GM23338 (cell line): Measurements from ENCODE around the gene MRM2.

ENCODE experiments used
- EZH2 ChIP-seq: fragments of 200-600 bp; sonication (generic); IDR thresholded peaks from one replicate; pipeline ENCODE4 v1.8.0; 2017; ENCODE audit warnings: antibody characterized with exemption, mild to moderate bottlenecking, low read depth; ENCODE audit not compliant: unreplicated experiment
- POLR2AphosphoS5 ChIP-seq: IDR thresholded peaks from 2 replicates; pipeline ENCODE4 v1.6.1; 2016; ENCODE audit warnings: antibody characterized with exemption, low read depth
- TF ChIP-seq, protein P1 (sequence below), 2 experiments: fragments of 200-600 bp in 1 of 2; sonication (generic) in 1 of 2; conservative IDR thresholded peaks; 2 replicates each; pipeline versions ENCODE4 v1.5.1 to v1.6.1; 2016 to 2017; ENCODE audit warnings: antibody characterized with exemption in 2 of 2, low read depth in 2 of 2, mild to moderate bottlenecking in 2 of 2, moderate library complexity in 1 of 2
- TF ChIP-seq, protein P2 (sequence below): IDR thresholded peaks from one replicate; pipeline ENCODE4 v1.6.1; 2018; ENCODE audit warnings: antibody characterized with exemption; ENCODE audit not compliant: unreplicated experiment
- TF ChIP-seq, protein P3 (sequence below): fragments of 250-450 bp; sonication (Bioruptor Pico); IDR thresholded peaks from 2 replicates; pipeline ENCODE4 v1.5.0; 2020; ENCODE audit warnings: mild to moderate bottlenecking, moderate library complexity

DNA sequence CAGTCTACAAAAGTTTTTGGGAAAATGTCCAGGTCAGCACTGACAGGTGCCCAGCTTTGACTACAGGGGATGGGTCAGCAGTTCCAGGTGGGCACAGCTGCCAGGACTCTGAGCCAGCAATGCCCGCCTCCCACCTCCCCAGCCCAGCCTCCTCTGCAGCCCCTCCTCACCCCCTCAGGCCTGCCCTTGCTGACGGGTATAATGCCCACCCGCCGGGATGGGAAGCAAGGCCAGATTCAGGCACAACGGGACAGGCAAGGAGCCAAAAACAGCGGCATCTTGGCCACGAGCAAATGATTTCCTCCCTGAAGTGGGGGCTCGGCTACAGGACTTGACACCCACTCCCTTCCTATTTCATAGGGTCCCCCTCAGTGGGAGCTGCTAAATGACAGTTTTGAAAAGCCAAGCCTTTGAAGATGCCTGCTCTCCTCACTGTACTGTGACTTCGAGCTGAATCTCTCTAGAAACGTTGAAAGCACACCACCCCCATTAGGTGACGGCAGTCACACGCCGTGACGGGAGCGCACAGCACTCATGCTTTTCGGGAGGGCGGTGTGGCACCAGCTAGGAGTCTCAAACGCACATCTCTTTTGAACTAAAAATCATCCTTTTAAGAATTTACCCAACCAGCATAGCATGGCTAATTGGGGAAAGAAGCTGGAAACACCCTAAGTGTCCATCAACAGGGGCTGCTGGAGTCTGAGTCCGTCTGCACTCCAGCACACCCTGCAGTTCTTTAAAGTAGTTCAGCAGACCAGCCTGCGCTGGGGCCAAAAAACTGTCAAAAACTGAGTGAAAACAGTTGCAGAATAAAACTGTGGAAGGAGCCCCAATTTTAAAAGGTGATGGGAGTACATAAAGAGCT is 38.9 kb downstream of the MRM2 start:
- TF ChIP-seq, protein P1, sequence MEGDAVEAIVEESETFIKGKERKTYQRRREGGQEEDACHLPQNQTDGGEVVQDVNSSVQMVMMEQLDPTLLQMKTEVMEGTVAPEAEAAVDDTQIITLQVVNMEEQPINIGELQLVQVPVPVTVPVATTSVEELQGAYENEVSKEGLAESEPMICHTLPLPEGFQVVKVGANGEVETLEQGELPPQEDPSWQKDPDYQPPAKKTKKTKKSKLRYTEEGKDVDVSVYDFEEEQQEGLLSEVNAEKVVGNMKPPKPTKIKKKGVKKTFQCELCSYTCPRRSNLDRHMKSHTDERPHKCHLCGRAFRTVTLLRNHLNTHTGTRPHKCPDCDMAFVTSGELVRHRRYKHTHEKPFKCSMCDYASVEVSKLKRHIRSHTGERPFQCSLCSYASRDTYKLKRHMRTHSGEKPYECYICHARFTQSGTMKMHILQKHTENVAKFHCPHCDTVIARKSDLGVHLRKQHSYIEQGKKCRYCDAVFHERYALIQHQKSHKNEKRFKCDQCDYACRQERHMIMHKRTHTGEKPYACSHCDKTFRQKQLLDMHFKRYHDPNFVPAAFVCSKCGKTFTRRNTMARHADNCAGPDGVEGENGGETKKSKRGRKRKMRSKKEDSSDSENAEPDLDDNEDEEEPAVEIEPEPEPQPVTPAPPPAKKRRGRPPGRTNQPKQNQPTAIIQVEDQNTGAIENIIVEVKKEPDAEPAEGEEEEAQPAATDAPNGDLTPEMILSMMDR (conservative IDR thresholded peaks at IDR 0.05; ENCODE audit: low read depth in 2 of 2) = no peak
- TF ChIP-seq, protein P2, sequence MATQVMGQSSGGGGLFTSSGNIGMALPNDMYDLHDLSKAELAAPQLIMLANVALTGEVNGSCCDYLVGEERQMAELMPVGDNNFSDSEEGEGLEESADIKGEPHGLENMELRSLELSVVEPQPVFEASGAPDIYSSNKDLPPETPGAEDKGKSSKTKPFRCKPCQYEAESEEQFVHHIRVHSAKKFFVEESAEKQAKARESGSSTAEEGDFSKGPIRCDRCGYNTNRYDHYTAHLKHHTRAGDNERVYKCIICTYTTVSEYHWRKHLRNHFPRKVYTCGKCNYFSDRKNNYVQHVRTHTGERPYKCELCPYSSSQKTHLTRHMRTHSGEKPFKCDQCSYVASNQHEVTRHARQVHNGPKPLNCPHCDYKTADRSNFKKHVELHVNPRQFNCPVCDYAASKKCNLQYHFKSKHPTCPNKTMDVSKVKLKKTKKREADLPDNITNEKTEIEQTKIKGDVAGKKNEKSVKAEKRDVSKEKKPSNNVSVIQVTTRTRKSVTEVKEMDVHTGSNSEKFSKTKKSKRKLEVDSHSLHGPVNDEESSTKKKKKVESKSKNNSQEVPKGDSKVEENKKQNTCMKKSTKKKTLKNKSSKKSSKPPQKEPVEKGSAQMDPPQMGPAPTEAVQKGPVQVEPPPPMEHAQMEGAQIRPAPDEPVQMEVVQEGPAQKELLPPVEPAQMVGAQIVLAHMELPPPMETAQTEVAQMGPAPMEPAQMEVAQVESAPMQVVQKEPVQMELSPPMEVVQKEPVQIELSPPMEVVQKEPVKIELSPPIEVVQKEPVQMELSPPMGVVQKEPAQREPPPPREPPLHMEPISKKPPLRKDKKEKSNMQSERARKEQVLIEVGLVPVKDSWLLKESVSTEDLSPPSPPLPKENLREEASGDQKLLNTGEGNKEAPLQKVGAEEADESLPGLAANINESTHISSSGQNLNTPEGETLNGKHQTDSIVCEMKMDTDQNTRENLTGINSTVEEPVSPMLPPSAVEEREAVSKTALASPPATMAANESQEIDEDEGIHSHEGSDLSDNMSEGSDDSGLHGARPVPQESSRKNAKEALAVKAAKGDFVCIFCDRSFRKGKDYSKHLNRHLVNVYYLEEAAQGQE = no peak
- TF ChIP-seq EZH2 (no peak), POLR2AphosphoS5 (no peak)
- TF ChIP-seq, protein P3, sequence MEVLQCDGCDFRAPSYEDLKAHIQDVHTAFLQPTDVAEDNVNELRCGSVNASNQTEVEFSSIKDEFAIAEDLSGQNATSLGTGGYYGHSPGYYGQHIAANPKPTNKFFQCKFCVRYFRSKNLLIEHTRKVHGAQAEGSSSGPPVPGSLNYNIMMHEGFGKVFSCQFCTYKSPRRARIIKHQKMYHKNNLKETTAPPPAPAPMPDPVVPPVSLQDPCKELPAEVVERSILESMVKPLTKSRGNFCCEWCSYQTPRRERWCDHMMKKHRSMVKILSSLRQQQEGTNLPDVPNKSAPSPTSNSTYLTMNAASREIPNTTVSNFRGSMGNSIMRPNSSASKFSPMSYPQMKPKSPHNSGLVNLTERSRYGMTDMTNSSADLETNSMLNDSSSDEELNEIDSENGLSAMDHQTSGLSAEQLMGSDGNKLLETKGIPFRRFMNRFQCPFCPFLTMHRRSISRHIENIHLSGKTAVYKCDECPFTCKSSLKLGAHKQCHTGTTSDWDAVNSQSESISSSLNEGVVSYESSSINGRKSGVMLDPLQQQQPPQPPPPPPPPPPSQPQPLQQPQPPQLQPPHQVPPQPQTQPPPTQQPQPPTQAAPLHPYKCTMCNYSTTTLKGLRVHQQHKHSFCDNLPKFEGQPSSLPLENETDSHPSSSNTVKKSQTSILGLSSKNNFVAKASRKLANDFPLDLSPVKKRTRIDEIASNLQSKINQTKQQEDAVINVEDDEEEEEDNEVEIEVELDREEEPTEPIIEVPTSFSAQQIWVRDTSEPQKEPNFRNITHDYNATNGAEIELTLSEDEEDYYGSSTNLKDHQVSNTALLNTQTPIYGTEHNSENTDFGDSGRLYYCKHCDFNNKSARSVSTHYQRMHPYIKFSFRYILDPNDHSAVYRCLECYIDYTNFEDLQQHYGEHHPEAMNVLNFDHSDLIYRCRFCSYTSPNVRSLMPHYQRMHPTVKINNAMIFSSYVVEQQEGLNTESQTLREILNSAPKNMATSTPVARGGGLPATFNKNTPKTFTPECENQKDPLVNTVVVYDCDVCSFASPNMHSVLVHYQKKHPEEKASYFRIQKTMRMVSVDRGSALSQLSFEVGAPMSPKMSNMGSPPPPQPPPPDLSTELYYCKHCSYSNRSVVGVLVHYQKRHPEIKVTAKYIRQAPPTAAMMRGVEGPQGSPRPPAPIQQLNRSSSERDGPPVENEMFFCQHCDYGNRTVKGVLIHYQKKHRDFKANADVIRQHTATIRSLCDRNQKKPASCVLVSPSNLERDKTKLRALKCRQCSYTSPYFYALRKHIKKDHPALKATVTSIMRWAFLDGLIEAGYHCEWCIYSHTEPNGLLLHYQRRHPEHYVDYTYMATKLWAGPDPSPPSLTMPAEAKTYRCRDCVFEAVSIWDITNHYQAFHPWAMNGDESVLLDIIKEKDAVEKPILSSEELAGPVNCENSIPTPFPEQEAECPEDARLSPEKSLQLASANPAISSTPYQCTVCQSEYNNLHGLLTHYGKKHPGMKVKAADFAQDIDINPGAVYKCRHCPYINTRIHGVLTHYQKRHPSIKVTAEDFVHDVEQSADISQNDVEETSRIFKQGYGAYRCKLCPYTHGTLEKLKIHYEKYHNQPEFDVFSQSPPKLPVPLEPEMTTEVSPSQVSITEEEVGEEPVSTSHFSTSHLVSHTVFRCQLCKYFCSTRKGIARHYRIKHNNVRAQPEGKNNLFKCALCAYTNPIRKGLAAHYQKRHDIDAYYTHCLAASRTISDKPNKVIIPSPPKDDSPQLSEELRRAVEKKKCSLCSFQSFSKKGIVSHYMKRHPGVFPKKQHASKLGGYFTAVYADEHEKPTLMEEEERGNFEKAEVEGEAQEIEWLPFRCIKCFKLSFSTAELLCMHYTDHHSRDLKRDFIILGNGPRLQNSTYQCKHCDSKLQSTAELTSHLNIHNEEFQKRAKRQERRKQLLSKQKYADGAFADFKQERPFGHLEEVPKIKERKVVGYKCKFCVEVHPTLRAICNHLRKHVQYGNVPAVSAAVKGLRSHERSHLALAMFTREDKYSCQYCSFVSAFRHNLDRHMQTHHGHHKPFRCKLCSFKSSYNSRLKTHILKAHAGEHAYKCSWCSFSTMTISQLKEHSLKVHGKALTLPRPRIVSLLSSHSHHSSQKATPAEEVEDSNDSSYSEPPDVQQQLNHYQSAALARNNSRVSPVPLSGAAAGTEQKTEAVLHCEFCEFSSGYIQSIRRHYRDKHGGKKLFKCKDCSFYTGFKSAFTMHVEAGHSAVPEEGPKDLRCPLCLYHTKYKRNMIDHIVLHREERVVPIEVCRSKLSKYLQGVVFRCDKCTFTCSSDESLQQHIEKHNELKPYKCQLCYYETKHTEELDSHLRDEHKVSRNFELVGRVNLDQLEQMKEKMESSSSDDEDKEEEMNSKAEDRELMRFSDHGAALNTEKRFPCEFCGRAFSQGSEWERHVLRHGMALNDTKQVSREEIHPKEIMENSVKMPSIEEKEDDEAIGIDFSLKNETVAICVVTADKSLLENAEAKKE = no peak
